D341Med (cell line): ENCODE results near the gene TRIP11.

Experiments used
- DNase-seq: peaks from one replicate; pipeline ENCODE4 v3.0.0; 2012; ENCODE audit warnings: low spot score

Gene TRIP11

GRCh38 chr14:91918186-91918883 lies 121.5 kb downstream of the TRIP11 start:
- no peak for DNase-seq
